Neural cell (in vitro differentiated cells): ENCODE data around the gene AMBP. TPM values are rescaled to one million over a fixed set of nuclear protein-coding genes. Genes with fewer than 3 reads are reported as not detected.

Experiments
- H2AFZ ChIP-seq: fragments of 200-600, 300-800 bp; sonication (generic), shearing (Covaris generic); 2 replicates; pipeline ENCODE4 v1.6.0; 2014; ENCODE audit warnings: low read depth, mild to moderate bottlenecking, antibody characterized with exemption, low read length, moderate library complexity
- H3F3A ChIP-seq: fragments of 200-600 bp; shearing (Covaris generic); 2 replicates; pipeline ENCODE4 v1.6.1; 2016; ENCODE audit warnings: mild to moderate bottlenecking, moderate library complexity, mixed read lengths, antibody characterized with exemption, low read length; ENCODE audit not compliant: insufficient read depth, poor library complexity, severe bottlenecking
- H3K27ac ChIP-seq: fragments of 200-600, 300-800 bp; sonication (generic), shearing (Covaris generic); 2 replicates; pipeline ENCODE4 v1.5.1; 2014; ENCODE audit warnings: mild to moderate bottlenecking, low read length, moderate library complexity
- H3K27me3 ChIP-seq: fragments of 300-800, 200-600 bp; sonication (generic), shearing (Covaris generic); 2 replicates; pipeline ENCODE4 v1.6.0; 2014; ENCODE audit warnings: mild to moderate bottlenecking, low read depth, low read length, moderate library complexity; ENCODE audit not compliant: insufficient read depth
- H3K36me3 ChIP-seq: fragments of 300-800, 200-600 bp; sonication (generic), shearing (Covaris generic); 2 replicates; pipeline ENCODE4 v1.5.1; 2014; ENCODE audit warnings: mild to moderate bottlenecking, antibody characterized with exemption, low read length, moderate library complexity; ENCODE audit not compliant: insufficient read depth
- H3K4me2 ChIP-seq: fragments of 300-800, 200-600 bp; sonication (generic), shearing (Covaris generic); 2 replicates; pipeline ENCODE4 v1.6.0; 2014; ENCODE audit warnings: mild to moderate bottlenecking, low read length
- H3K4me3 ChIP-seq: fragments of 300-800, 200-600 bp; sonication (generic), shearing (Covaris generic); 2 replicates; pipeline ENCODE4 v1.5.1; 2014; ENCODE audit warnings: mild to moderate bottlenecking, low read length, moderate library complexity
- H3K79me2 ChIP-seq: fragments of 200-600 bp; shearing (Covaris generic); replicated peaks from 2 replicates; pipeline ENCODE4 v1.6.0; 2014; ENCODE audit warnings: mild to moderate bottlenecking, low read length, moderate library complexity; ENCODE audit not compliant: insufficient read depth
- H3K9ac ChIP-seq: fragments of 300-800, 200-600 bp; sonication (generic), shearing (Covaris generic); 2 replicates; pipeline ENCODE4 v1.6.1; 2016; ENCODE audit warnings: mild to moderate bottlenecking, low read length, mixed read lengths
- H3K9me2 ChIP-seq: fragments of 200-600 bp; shearing (Covaris generic); 2 replicates; pipeline ENCODE4 v1.6.1; 2016; ENCODE audit warnings: mild to moderate bottlenecking, low read length, mixed read lengths; ENCODE audit not compliant: insufficient read depth
- H3K9me3 ChIP-seq: fragments of 200-600, 300-800 bp; sonication (generic), shearing (Covaris generic); 2 replicates; pipeline ENCODE4 v1.6.1; 2016; ENCODE audit warnings: mild to moderate bottlenecking, mixed run types, low read length, moderate library complexity, mixed read lengths
- H4K20me1 ChIP-seq: fragments of 200-600 bp; shearing (Covaris generic); 2 replicates; pipeline ENCODE4 v1.6.1; 2016; ENCODE audit warnings: mild to moderate bottlenecking, mixed run types; ENCODE audit not compliant: insufficient read depth
- CTCF ChIP-seq: fragments of 450-650 bp; IDR thresholded peaks from 2 replicates; pipeline ENCODE4 v1.5.1; 2014; ENCODE audit warnings: antibody characterized with exemption, mild to moderate bottlenecking, moderate library complexity; ENCODE audit not compliant: poor library complexity, severe bottlenecking
- EP300 ChIP-seq: fragments of 450-650 bp; conservative IDR thresholded peaks from 2 replicates; pipeline ENCODE4 v1.6.1; 2014; ENCODE audit warnings: antibody characterized with exemption, mild to moderate bottlenecking, moderate library complexity; ENCODE audit not compliant: poor library complexity, severe bottlenecking
- EZH2 ChIP-seq: fragments of 200-600, 300-800 bp; shearing (Covaris generic), sonication (generic); IDR thresholded peaks from 2 replicates; pipeline ENCODE4 v1.6.1; 2014; ENCODE audit warnings: antibody characterized with exemption, low read length, borderline replicate concordance, mild to moderate bottlenecking; ENCODE audit not compliant: insufficient read depth, poor library complexity, severe bottlenecking
- MXI1 ChIP-seq: fragments of 450-650 bp; conservative IDR thresholded peaks from 2 replicates; pipeline ENCODE4 v1.6.1; 2014; ENCODE audit warnings: antibody characterized with exemption, mild to moderate bottlenecking; ENCODE audit not compliant: poor library complexity, severe bottlenecking
- POLR2AphosphoS5 ChIP-seq: IDR thresholded peaks from 2 replicates; pipeline ENCODE4 v1.6.1; 2012
- RAD21 ChIP-seq: fragments of 450-650 bp; conservative IDR thresholded peaks from 2 replicates; pipeline ENCODE4 v1.6.1; 2014; ENCODE audit warnings: antibody characterized with exemption, mild to moderate bottlenecking, moderate library complexity
- REST ChIP-seq: IDR thresholded peaks from 2 replicates; pipeline ENCODE4 v1.6.1; 2012; ENCODE audit warnings: borderline replicate concordance
- SMC3 ChIP-seq: fragments of 450-650 bp; conservative IDR thresholded peaks from 2 replicates; pipeline ENCODE4 v1.6.1; 2014; ENCODE audit warnings: antibody characterized with exemption, mild to moderate bottlenecking, moderate library complexity; ENCODE audit not compliant: poor library complexity
- TAF1 ChIP-seq: IDR thresholded peaks from 2 replicates; pipeline ENCODE4 v1.6.1; 2012; ENCODE audit warnings: low read depth
- polyA plus RNA-seq: library from polyadenylated mRNA; depleted of rRNA; stranded (reverse); fragments of >200 nt; gene quantifications from 2 replicates; pipeline ENCODE4 v1.2.3, GENCODE V29; 2014

The AMBP gene
- polyA plus RNA-seq, 1 donor from 2014 or later: not detected

GRCh38 chr9:114035845-114036801, 42.0 kb downstream of the AMBP start:
- H3K9me3 ChIP-seq: no peaks in the 10 kb centered on the region
- no peaks in the 10 kb centered on the region for H3K36me3 ChIP-seq
- H3K79me2 ChIP-seq: no peaks in the 10 kb centered on the region
- H3K4me3 ChIP-seq: no peak overlapping the region
- H3K27ac ChIP-seq: no peak overlapping the region
- H3K9ac ChIP-seq: no peak overlapping the region
- H3F3A ChIP-seq: no peaks in the 10 kb centered on the region
- H2AFZ ChIP-seq: no peak overlapping the region
- no peak overlapping the region for H3K4me2 ChIP-seq
- no peaks in the 10 kb centered on the region for H3K9me2 ChIP-seq
- H3K27me3 ChIP-seq: no peaks in the 10 kb centered on the region
- no peaks in the 10 kb centered on the region for H4K20me1 ChIP-seq
- no peak for TF ChIP-seq EZH2
- TF ChIP-seq TAF1: no peak
- TF ChIP-seq POLR2AphosphoS5: no peak
- no peak for TF ChIP-seq SMC3

- H3K9me3 ChIP-seq: no peaks in the 10 kb centered on the region
- no peaks in the 10 kb centered on the region for H3K9me2 ChIP-seq
- no peaks in the 10 kb centered on the region for H3K27me3 ChIP-seq
- H4K20me1 ChIP-seq: no peaks in the 10 kb centered on the region
- H3K9ac ChIP-seq: no peak overlapping the region
- H3K4me2 ChIP-seq: no peak overlapping the region
- no peak overlapping the region for H2AFZ ChIP-seq
- TF ChIP-seq MXI1 (no peak), EZH2 (no peak), RAD21 (no peak), EP300 (no peak)
- H3K4me3 ChIP-seq: no peak overlapping the region
- no peak overlapping the region for H3K27ac ChIP-seq
- H3F3A ChIP-seq: no peaks in the 10 kb centered on the region
- no peaks in the 10 kb centered on the region for H3K36me3 ChIP-seq
- no peaks in the 10 kb centered on the region for H3K79me2 ChIP-seq
These were observed 42.8 kb downstream of the AMBP start for GRCh38 chr9:114035221-114035844.

- no peak overlapping the region for H3K9ac ChIP-seq
- no peaks in the 10 kb centered on the region for H3K79me2 ChIP-seq
- no peaks in the 10 kb centered on the region for H3K36me3 ChIP-seq
- no peak overlapping the region for H3K4me3 ChIP-seq
- H3K27ac ChIP-seq: no peak overlapping the region
- no peak overlapping the region for H3K4me2 ChIP-seq
- no peak for TF ChIP-seq SMC3
- TF ChIP-seq EP300: no peak
- no peak for TF ChIP-seq RAD21
- TF ChIP-seq POLR2AphosphoS5: no peak
- no peak for TF ChIP-seq EZH2
- no peaks in the 10 kb centered on the region for H4K20me1 ChIP-seq
- no peak overlapping the region for H2AFZ ChIP-seq
- H3K9me3 ChIP-seq: no peaks in the 10 kb centered on the region
- H3K27me3 ChIP-seq: no peaks in the 10 kb centered on the region
- H3K9me2 ChIP-seq: no peaks in the 10 kb centered on the region
- no peaks in the 10 kb centered on the region for H3F3A ChIP-seq
These were observed 43.4 kb downstream of the AMBP start for GRCh38 chr9:114034661-114035062.

- Histone ChIP-seq H4K20me1 (no peaks in the 10 kb centered on the region), H3K9ac (no peak overlapping the region), H3K27ac (no peak overlapping the region), H3K9me3 (no peaks in the 10 kb centered on the region), H3K36me3 (no peaks in the 10 kb centered on the region), H2AFZ (no peak overlapping the region), H3K9me2 (no peaks in the 10 kb centered on the region), H3K4me2 (no peak overlapping the region), H3F3A (no peaks in the 10 kb centered on the region), H3K79me2 (no peaks in the 10 kb centered on the region), H3K27me3 (no peaks in the 10 kb centered on the region), H3K4me3 (no peak overlapping the region)
- TF ChIP-seq EP300 (no peak), SMC3 (no peak), POLR2AphosphoS5 (no peak), MXI1 (no peak), EZH2 (no peak), REST (no peak), CTCF (no peak), TAF1 (no peak), RAD21 (no peak)
These were observed 43.9 kb downstream of the AMBP start for GRCh38 chr9:114034196-114034595.
